NCI-H1105 treated with DMSO at 0.1 percent for 48 hours (cell line): ENCODE results near the gene ACTR6.
"Not testable (repeated sequence)": the region's sequence is repeated elsewhere in the genome, so short reads cannot be mapped to it uniquely, and the experiment has no call there.

Experiments
- DNase-seq: peaks from one replicate; lab custom pipeline; 2025; lab: John Stamatoyannopoulos, UW

ACTR6 gene

GRCh38 chr12:100222173-100222572, 21.6 kb downstream of the ACTR6 start:
- not testable (repeated sequence) for DNase-seq

GRCh38 chr12:100225491-100225890, 24.9 kb downstream of the ACTR6 start:
- peak; percentile 72 for DNase-seq

- peak; percentile 12 for DNase-seq
Observed at GRCh38 chr12:100229036-100229635, 28.5 kb downstream of the ACTR6 start.

- no peak for DNase-seq
Observed at GRCh38 chr12:100229876-100230275, 29.3 kb downstream of the ACTR6 start.

GRCh38 chr12:100231873-100232272, 31.3 kb downstream of the ACTR6 start:
- not testable (repeated sequence) for DNase-seq

GRCh38 chr12:100234166-100234565, 33.6 kb downstream of the ACTR6 start:
- DNase-seq = no peak

GRCh38 chr12:100234591-100235304, 34.1 kb downstream of the ACTR6 start:
- DNase-seq = peak; percentile 54

GRCh38 chr12:100238801-100239200, 38.2 kb downstream of the ACTR6 start:
- DNase-seq = no peak

- no peak for DNase-seq
Observed at GRCh38 chr12:100239589-100239988, 39.0 kb downstream of the ACTR6 start.

- no peak for DNase-seq
Observed at GRCh38 chr12:100243137-100243536, 42.5 kb downstream of the ACTR6 start.

- DNase-seq = no peak
Observed at GRCh38 chr12:100247765-100248164, 47.1 kb downstream of the ACTR6 start.

GRCh38 chr12:100248886-100249285, 48.3 kb downstream of the ACTR6 start:
- DNase-seq = no peak

GRCh38 chr12:100249941-100250340, 49.3 kb downstream of the ACTR6 start:
- no peak for DNase-seq

GRCh38 chr12:100251917-100252316, 51.3 kb downstream of the ACTR6 start:
- DNase-seq = peak; percentile 99

GRCh38 chr12:100253437-100253836, 52.8 kb downstream of the ACTR6 start:
- DNase-seq = no peak

- DNase-seq = no peak
Observed at GRCh38 chr12:100254876-100255275, 54.3 kb downstream of the ACTR6 start.

- DNase-seq = no peak
Observed at GRCh38 chr12:100258127-100258526, 57.5 kb downstream of the ACTR6 start.

GRCh38 chr12:100263131-100263530, 62.5 kb downstream of the ACTR6 start:
- no peak for DNase-seq

- DNase-seq = not testable (repeated sequence)
Observed at GRCh38 chr12:100265107-100265506, 64.5 kb downstream of the ACTR6 start.

- no peak for DNase-seq
Observed at GRCh38 chr12:100265732-100266584, 65.3 kb downstream of the ACTR6 start.

GRCh38 chr12:100266585-100266834, 65.9 kb downstream of the ACTR6 start:
- no peak for DNase-seq

GRCh38 chr12:100266835-100267602, 66.4 kb downstream of the ACTR6 start, which contains the start of the genes DEPDC4 and SCYL2:
TSS of gene DEPDC4 (minus strand) at chr12:100267079. CDS start at chr12:100267076, 3 bp downstream.
TSS of gene SCYL2 (plus strand) at chr12:100267177. CDS start at chr12:100282971, 15,794 bp downstream.
- peak; percentile 93 for DNase-seq
